NCI-H2227 (cell line): ENCODE data around the gene TFB2M.
"Not testable (repeated sequence)": the region's sequence is repeated elsewhere in the genome, so short reads cannot be mapped to it uniquely, and the experiment has no call there.

Source experiments
- DNase-seq: peaks from one replicate; lab custom pipeline; 2025; ENCODE audit not compliant: unreplicated experiment; lab: John Stamatoyannopoulos, UW

Gene TFB2M

GRCh38 chr1:246566128-246566812, at the start of gene TFB2M, which contains the start of gene CNST:
Gene TFB2M (minus strand): TSS chr1:246566261. CDS start chr1:246566138, 123 bp downstream.
Gene CNST (plus strand): TSS chr1:246566456. CDS start chr1:246591563, 25,107 bp downstream.
- DNase-seq: peak; percentile 99

DNA sequence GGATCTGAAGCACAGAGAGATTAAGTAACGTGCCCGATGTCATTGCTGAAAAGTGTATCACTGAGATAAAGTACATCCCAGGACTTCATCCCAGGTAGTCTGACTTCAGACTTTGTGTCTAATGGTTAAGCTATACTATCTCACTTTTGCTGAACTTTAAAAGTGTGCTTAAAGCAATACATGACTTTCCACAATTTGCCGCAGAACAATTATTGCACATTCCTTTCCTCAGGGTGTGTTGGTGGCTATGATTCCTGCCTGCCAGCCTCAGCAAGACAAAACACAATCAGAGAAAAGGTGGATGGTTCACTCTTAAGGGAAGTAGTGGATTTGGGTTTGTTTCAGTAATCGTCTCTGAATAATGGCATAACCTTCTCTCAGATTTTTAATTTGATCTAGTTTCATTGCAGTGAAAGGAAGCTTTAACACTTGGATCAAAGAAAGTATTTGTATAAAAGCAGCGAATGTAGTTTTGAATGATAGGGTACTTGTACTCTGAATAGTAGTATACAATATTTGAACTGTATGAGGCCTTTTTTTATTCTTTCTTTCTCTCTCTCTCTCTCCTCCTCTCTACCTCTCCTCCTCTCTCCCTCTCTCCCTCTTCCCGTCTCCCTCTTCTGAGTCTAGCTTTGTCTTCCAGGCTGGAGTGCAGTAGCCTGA, 47.2 kb upstream of the TFB2M start:
- no peak for DNase-seq

- DNase-seq: no peak
These were observed 43.6 kb upstream of the TFB2M start for GRCh38 chr1:246609632-246610031.

DNA sequence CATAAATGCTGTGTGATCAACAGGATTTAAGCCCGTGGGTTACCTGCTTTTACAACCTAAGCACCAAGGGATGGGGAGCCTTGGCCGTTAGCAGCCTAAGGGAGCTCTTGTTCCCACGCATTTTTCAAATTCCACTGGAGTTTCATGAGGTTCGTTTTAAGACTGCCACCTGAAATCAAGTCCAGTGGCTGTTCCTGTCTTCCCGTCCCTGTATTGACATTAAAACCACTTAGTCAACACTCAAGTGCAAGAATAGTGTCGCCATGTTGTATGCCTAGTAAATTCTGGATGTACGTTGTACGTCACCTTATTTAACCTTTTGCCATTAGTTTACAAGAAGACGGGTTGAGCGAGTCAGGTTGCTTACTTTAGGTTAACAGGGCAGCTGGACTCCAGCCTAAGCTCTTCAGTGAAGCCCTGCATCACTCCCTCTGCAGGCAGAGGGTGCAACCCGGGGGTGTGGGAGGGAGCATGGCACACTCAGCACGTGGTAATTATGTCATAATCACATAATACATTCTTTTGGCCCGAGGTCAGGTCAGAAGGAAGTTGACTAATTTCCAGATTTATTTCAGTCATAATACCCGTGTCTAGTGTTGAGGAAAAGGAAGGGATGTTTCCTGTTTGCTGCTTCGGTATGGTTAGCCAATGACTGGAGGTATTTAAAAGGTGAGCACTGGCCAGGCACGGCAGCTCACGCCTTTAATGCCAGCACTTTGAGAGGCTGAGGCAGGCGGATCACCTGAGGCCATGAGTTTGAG, 42.7 kb upstream of the TFB2M start:
- DNase-seq: peak; percentile 16

DNA sequence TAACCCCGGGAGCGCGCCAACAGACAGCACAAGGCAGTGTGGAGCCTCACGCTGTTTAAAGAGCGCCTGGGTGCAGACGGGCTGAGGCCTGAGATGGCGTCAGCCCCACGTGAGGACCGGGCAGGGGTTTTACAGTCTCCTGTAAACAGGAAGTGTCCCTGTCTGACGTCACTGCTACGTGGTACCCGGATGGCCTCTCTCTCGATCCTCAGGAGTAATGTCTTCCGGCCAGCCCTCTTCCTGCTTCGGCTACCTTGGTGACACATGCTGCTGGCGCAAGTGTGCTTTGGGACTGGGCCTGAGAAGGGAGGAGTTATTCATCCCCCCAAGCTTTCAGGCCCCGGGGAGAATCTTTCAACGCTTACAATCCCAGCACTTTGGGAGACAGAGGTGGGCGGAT, 41.4 kb upstream of the TFB2M start:
- DNase-seq: no peak

GRCh38 chr1:246605231-246605630, 39.2 kb upstream of the TFB2M start:
- not testable (repeated sequence) for DNase-seq

DNA sequence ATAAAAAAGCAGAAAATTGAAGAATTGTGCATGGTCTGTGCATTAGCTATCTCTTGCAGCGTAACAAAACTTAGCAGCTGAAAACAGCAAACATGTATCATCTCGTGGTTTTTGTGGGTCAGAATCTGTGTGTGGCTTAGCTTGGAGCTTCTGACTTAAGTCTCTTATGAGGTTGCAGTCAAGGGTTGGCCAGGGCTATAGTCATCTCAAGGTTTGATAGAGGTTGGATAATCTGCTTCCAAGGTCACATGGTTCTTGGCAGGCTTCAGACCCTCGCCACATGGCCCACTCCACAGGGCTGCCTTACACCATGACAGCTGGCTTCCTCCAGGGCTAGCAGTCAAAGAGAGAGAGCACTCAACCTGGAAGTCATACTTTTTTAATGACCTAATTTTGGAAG, 36.1 kb upstream of the TFB2M start:
- no peak for DNase-seq

GRCh38 chr1:246600579-246600978, 34.5 kb upstream of the TFB2M start:
- no peak for DNase-seq

GRCh38 chr1:246599315-246599714, 33.3 kb upstream of the TFB2M start:
- no peak for DNase-seq

- no peak for DNase-seq
These were observed 31.9 kb upstream of the TFB2M start for GRCh38 chr1:246597971-246598370.

- no peak for DNase-seq
These were observed 31.3 kb upstream of the TFB2M start for GRCh38 chr1:246597340-246597739.

DNA sequence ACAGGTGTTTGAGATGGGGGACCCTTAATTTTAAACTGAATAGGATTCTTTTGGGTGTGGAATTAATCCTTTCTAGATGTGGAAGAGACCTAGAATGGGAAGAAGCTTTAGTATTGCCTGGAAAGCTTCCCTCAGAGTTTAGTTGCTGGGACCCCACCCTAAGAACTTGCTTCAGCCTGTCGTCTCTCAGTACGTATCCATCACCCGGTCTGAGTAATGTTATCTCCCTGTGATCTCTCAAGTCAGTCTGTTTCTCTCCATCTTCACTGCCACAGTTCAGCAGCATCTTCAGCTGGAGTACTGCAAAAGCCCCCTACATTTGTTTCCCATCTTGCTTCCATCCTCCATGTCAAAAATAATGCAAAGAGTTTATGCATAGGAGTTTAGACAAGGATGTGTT, 29.1 kb upstream of the TFB2M start:
- DNase-seq: no peak

DNA sequence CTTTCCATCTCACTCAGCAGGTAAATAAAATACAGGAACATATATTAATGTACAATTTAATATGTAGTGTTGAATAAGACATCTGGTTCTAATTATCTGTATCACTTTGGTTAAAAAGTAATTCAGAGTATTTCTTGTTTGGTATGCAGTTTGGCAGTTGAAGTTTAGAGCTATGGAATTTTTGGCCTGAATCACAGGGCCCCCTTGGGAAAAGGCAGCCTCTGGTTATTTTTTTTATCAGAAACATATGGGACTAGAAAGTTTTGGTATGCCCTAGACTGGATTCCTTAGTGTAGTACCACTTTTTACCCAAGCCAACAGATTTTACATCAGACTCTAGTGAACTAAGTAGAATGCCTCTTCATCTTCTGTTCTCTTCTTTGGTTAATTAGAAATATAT, 26.6 kb upstream of the TFB2M start:
- DNase-seq: no peak

DNA sequence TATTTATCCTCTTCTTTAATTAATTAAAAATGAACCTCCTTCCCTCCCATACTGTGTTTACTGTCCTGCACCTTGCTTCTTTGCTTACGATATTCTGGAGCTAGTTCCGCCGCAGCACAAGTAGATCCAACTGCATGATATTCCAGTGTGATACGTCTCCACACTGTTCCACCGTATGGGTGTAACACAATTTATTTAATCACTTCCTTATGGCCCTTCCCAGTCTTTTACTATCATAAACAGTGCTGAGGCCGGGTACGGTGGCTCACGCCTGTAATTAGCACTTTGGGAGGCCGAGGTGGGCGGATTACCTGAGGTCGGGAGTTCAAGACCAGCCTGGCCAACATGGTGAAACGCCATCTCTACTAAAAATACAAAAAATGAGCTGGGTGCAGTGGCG, 25.9 kb upstream of the TFB2M start:
- DNase-seq: no peak

DNA sequence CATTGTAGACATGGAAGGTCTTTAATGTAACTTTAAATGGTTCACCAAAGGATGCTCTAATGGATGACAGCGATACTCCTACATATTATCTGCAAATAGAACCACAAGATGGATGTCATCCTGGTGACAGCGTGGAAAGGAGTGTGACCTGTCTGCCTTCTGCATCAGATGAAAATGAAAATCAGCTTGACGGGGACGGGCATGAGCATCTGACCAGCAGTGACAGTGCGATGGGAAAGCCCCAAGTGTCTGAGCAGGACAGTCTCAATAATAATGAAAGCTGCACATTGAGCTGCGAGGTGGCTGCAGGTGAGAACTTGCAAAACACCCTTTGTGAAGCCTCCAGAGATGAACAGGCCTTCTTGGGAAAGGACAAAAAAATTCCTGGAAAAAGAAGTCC, 25.4 kb upstream of the TFB2M start:
- DNase-seq: no peak

- DNase-seq: no peak
These were observed 25.0 kb upstream of the TFB2M start for GRCh38 chr1:246591047-246591446.

GRCh38 chr1:246589919-246590318, 23.9 kb upstream of the TFB2M start:
- not testable (repeated sequence) for DNase-seq

- DNase-seq: no peak
These were observed 22.2 kb upstream of the TFB2M start for GRCh38 chr1:246588159-246588721.

- no peak for DNase-seq
These were observed 21.5 kb upstream of the TFB2M start for GRCh38 chr1:246587606-246588005.

DNA sequence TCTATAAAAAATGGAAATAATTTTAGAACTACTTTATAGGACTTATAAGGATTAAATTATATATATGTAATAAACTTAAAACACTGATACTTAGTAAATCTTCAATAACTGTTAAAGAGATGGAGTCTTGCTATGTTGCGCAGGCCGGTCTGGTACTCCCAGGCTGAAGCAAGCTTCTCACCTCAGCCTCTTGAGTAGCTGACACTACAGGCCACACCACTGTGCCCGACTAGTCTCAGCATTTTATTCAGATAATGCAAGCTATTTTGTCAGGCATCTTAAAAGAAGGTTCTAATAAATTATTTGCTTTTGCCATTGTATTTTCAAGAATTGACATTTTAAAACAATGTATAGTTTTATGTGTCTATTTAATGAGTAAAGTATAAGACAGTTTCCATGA, 21.0 kb upstream of the TFB2M start:
- DNase-seq: no peak

GRCh38 chr1:246583448-246584185, 17.6 kb upstream of the TFB2M start:
- DNase-seq: no peak
